Mesenchymal stem cell (in vitro differentiated cells and primary cell): ENCODE measurements around the gene FTCD.

Source experiments
- DNase-seq: peaks from one replicate; pipeline ENCODE4 v3.0.0-alpha.2; 2013
- H2AFZ ChIP-seq: one replicate; pipeline ENCODE4 v1.6.1; 2013; ENCODE audit warnings: low read depth, mild to moderate bottlenecking, control low read depth, inconsistent platforms, low read length, moderate library complexity
- H2AK5ac ChIP-seq: 2 replicates; pipeline ENCODE4 v1.6.1; 2013; ENCODE audit warnings: low read length, moderate library complexity, mild to moderate bottlenecking, inconsistent platforms; ENCODE audit not compliant: severe bottlenecking
- H2BK120ac ChIP-seq: one replicate; pipeline ENCODE4 v1.6.1; 2013; ENCODE audit warnings: low read depth, mild to moderate bottlenecking, inconsistent platforms, low read length, moderate library complexity
- H2BK12ac ChIP-seq, 2 experiments: one replicate each; pipeline ENCODE4 v1.6.1; 2013; ENCODE audit warnings: inconsistent platforms in 2 of 2, low read length in 2 of 2, mild to moderate bottlenecking in 2 of 2, moderate library complexity in 2 of 2, control low read depth in 1 of 2
- H2BK15ac ChIP-seq: one replicate; pipeline ENCODE4 v1.6.1; 2013; ENCODE audit warnings: mild to moderate bottlenecking, low read depth, inconsistent platforms; ENCODE audit not compliant: poor library complexity, severe bottlenecking
- H2BK5ac ChIP-seq: 2 replicates; pipeline ENCODE4 v1.6.1; 2013; ENCODE audit warnings: low read depth, mild to moderate bottlenecking, low read length, control low read depth, inconsistent platforms; ENCODE audit not compliant: poor library complexity, severe bottlenecking
- H3K14ac ChIP-seq, 2 experiments: one replicate each; pipeline ENCODE4 v1.6.1; 2013; ENCODE audit warnings: inconsistent platforms in 2 of 2, low read length in 2 of 2, control low read depth in 1 of 2, mild to moderate bottlenecking in 1 of 2, moderate library complexity in 1 of 2
- H3K18ac ChIP-seq, 2 experiments: one replicate each; pipeline ENCODE4 v1.6.1; 2013; ENCODE audit warnings: inconsistent platforms in 2 of 2, low read length in 2 of 2, control low read depth in 1 of 2, low read depth in 1 of 2, mild to moderate bottlenecking in 1 of 2
- H3K23ac ChIP-seq, 2 experiments: one replicate each; pipeline ENCODE4 v1.6.1; 2013; ENCODE audit warnings: inconsistent platforms in 2 of 2, low read length in 2 of 2, mild to moderate bottlenecking in 2 of 2, moderate library complexity in 2 of 2, control low read depth in 1 of 2
- H3K27ac ChIP-seq: 2 replicates; pipeline ENCODE4 v1.5.1; 2013; ENCODE audit warnings: mild to moderate bottlenecking, moderate library complexity, low read length, control low read depth, inconsistent platforms; ENCODE audit not compliant: poor library complexity, severe bottlenecking
- H3K27me3 ChIP-seq, 2 experiments: 2 replicates each; pipeline versions ENCODE4 v1.6.1 to v1.7.0; 2013; ENCODE audit warnings: low read length in 2 of 2, mild to moderate bottlenecking in 2 of 2, moderate library complexity in 2 of 2, control low read depth in 1 of 2, inconsistent platforms in 1 of 2; ENCODE audit not compliant: control insufficient read depth in 1 of 2, insufficient read depth in 1 of 2
- H3K36me3 ChIP-seq, 2 experiments: 2 replicates each; pipeline versions ENCODE4 v1.6.1 to v1.7.0; 2013; ENCODE audit warnings: low read length in 2 of 2, control low read depth in 1 of 2, inconsistent platforms in 1 of 2, low read depth in 1 of 2, mild to moderate bottlenecking in 1 of 2; ENCODE audit not compliant: insufficient read depth in 2 of 2, control insufficient read depth in 1 of 2
- H3K4ac ChIP-seq, 2 experiments: one replicate each; pipeline ENCODE4 v1.6.1; 2013; ENCODE audit warnings: inconsistent platforms in 2 of 2, low read length in 2 of 2, mild to moderate bottlenecking in 2 of 2, moderate library complexity in 2 of 2, control low read depth in 1 of 2, low read depth in 1 of 2
- H3K4me1 ChIP-seq: 2 replicates; pipeline ENCODE4 v1.6.1; 2013; ENCODE audit warnings: low read depth, low read length, control low read depth; ENCODE audit not compliant: control insufficient read depth, insufficient read depth
- H3K4me2 ChIP-seq: 2 replicates; pipeline ENCODE4 v1.6.1; 2013; ENCODE audit warnings: low read length, mild to moderate bottlenecking, inconsistent platforms; ENCODE audit not compliant: poor library complexity, severe bottlenecking
- H3K4me3 ChIP-seq, 2 experiments: 2 replicates each; pipeline versions ENCODE4 v1.5.1 to v1.7.0; 2013; ENCODE audit warnings: low read length in 2 of 2, mild to moderate bottlenecking in 2 of 2, control low read depth in 1 of 2, low read depth in 1 of 2; ENCODE audit not compliant: insufficient read depth in 1 of 2
- H3K79me1 ChIP-seq: replicated peaks from 2 replicates; pipeline ENCODE4 v1.6.1; 2013; ENCODE audit warnings: mild to moderate bottlenecking, control low read depth, low read length, inconsistent platforms; ENCODE audit not compliant: poor library complexity, severe bottlenecking
- H3K9ac ChIP-seq: 2 replicates; pipeline ENCODE4 v1.7.0; 2013; ENCODE audit warnings: mild to moderate bottlenecking, low read length, moderate library complexity
- H3K9me3 ChIP-seq: 2 replicates; pipeline ENCODE4 v1.7.0; 2013; ENCODE audit warnings: mild to moderate bottlenecking, low read length; ENCODE audit not compliant: control insufficient read depth
- H4K8ac ChIP-seq: one replicate; pipeline ENCODE4 v1.6.1; 2013; ENCODE audit warnings: inconsistent platforms, mild to moderate bottlenecking, low read length, moderate library complexity
- H4K91ac ChIP-seq: one replicate; pipeline ENCODE4 v1.6.1; 2013; ENCODE audit warnings: mild to moderate bottlenecking, low read length, inconsistent platforms
- WGBS: methylation state at CpG from one replicate; pipeline ENCODE4 v1.1.7; 2013; ENCODE audit warnings: mixed read lengths; 5-methylcytosine and 5-hydroxymethylcytosine counted together

FTCD gene

DNA sequence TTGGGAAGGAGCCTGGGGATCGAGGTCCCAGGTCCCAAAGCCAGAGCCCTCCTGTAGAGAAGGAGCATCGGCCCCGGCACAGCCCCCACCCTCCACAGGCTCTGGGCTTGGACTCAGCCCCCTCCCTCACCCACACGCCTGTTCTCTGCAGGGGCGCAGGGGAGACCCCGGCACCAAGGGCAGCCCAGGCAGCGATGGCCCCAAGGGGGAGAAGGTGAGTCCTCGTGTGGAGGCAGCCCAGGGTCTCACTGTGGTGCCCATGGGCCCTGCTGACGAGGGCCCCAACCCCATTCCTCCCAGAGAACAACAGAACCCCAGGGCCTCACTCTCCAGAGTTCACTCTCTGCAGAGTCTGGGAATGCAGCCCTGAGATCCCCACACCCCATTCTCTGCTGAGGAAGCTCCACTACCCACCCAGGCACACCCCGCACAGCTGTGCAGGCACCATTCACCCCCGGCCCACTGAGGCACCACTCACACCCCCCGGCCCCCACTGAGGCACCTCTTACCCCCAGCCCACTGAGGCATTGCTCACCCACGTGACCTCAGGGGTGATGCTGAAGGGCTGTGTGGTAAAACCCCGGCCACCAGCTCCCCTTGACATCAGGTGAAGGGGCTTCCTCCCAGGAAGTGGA lies 35.6 kb downstream of the FTCD start:
- H2BK5ac ChIP-seq = no peak overlapping the region
- no peak overlapping the region for H3K4me3 ChIP-seq
- no peak overlapping the region for H3K4ac ChIP-seq
- H3K23ac ChIP-seq = no peak overlapping the region
- H3K4me1 ChIP-seq = peaks cover 23% of the 10 kb centered on the region
- no peak overlapping the region for H4K91ac ChIP-seq
- WGBS = 90% methylated on average over 13 of the region's 14 CpGs
- no peak for DNase-seq
- H3K9ac ChIP-seq = peak overlapping the region; percentile 41
- H3K4me2 ChIP-seq = no peak overlapping the region
- H2BK120ac ChIP-seq = no peak overlapping the region
- peaks cover 4% of the 10 kb centered on the region for H3K9me3 ChIP-seq
- peak overlapping the region in 1 of 2 experiments; percentile 28 for H3K18ac ChIP-seq
- H2AK5ac ChIP-seq = no peak overlapping the region
- H3K36me3 ChIP-seq = peaks cover 98 to 99% of the 10 kb centered on the region in 2 experiments
- no peak overlapping the region for H3K14ac ChIP-seq
- H4K8ac ChIP-seq = no peak overlapping the region
- H3K27ac ChIP-seq = no peak overlapping the region
- no peak overlapping the region for H2AFZ ChIP-seq
- H3K27me3 ChIP-seq = no peaks in the 10 kb centered on the region
- no peak overlapping the region for H2BK15ac ChIP-seq
- no peak overlapping the region for H2BK12ac ChIP-seq
- peaks cover 64% of the 10 kb centered on the region for H3K79me1 ChIP-seq

DNA sequence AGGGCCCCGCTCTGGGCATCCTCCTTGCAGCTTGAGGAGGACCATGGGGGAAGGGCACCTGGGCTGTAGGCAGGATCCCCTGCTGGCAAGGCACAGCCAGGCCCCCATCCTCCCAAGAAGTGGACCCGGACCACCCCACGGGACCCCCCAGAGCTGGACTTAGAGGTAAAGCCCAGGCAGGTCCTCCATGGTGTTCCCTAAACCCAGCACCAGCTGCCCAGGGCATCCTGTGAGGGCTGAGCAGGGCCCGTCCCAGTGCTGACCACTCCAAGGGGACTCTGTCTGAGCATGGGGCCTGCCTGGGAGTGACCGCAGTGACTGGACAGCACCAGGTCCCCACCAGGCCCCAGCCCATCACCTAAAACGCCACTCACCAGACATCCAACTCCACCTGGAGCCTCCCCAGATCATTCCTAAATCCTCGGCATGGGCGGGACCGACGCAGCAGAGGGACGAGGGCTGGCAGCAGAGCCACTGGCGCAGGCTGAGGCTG lies 36.2 kb downstream of the FTCD start:
- Histone ChIP-seq H4K91ac (no peak overlapping the region), H2BK120ac (no peak overlapping the region), H3K4me3 (no peak overlapping the region), H2BK12ac (no peak overlapping the region), H3K4me1 (peaks cover 23% of the 10 kb centered on the region), H3K9ac (peak overlapping the region; percentile 41), H4K8ac (no peak overlapping the region), H3K27ac (no peak overlapping the region), H3K36me3 (peaks cover 94 to 98% of the 10 kb centered on the region in 2 experiments), H2AK5ac (no peak overlapping the region), H3K27me3 (no peaks in the 10 kb centered on the region), H3K4me2 (no peak overlapping the region), H3K79me1 (peaks cover 61% of the 10 kb centered on the region), H3K18ac (no peak overlapping the region), H2AFZ (no peak overlapping the region), H3K14ac (no peak overlapping the region), H3K23ac (no peak overlapping the region), H2BK15ac (no peak overlapping the region), H3K4ac (no peak overlapping the region), H2BK5ac (no peak overlapping the region), H3K9me3 (peaks cover 8% of the 10 kb centered on the region)
- DNase-seq = no peak
- 96% methylated on average over 12 of the region's 12 CpGs for WGBS

DNA sequence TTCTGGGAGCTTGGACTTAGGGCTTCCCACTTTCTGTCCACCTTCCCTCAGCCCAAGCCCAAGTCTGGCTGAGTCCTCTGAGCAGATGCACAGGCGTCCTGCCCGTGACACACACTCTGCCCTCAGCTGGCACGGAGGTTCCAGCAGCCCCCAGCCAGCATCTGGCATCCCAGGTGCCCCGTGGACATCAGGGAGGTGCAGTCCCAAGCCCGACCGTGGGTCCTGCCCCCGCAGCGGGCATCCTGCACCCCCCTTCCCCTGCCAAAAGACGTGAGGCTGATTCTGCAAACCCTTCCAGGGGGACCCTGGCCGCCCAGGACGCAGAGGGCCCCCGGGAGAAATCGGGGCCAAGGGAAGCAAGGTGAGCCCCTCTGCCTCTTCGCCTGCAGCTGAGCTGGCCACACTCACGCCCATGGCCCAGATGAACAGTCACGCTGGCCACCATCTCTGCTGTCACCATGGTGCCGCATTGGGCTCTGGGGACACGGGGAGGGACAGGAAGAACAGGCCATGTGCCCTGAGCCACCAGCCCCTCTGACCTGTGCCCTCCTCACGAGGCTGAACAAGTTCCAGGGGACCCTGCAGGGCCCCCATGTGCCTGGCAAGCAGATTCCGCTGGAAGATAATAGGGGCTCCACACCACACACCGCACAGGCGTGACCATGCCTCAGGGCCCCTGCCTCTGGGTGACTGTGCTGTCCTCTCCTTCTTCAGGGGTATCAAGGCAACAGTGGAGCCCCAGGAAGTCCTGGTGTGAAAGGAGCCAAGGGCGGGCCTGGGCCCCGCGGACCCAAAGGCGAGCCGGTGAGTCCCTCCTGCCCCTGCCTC lies 36.8 kb downstream of the FTCD start:
- Histone ChIP-seq H3K36me3 (peaks cover 94 to 97% of the 10 kb centered on the region in 2 experiments), H3K4ac (no peak overlapping the region), H3K27ac (no peak overlapping the region), H2BK12ac (no peak overlapping the region), H2AK5ac (no peak overlapping the region), H3K9me3 (peaks cover 8% of the 10 kb centered on the region), H3K4me3 (no peak overlapping the region), H3K9ac (peak overlapping the region; percentile 41), H4K91ac (peak overlapping the region; percentile 11), H3K4me2 (no peak overlapping the region), H2BK120ac (no peak overlapping the region), H4K8ac (no peak overlapping the region), H3K14ac (no peak overlapping the region), H3K27me3 (no peaks in the 10 kb centered on the region), H3K18ac (peak overlapping the region in 1 of 2 experiments; percentile 42), H3K79me1 (peaks cover 59% of the 10 kb centered on the region), H2AFZ (no peak overlapping the region), H3K4me1 (peaks cover 23% of the 10 kb centered on the region), H3K23ac (no peak overlapping the region), H2BK15ac (no peak overlapping the region), H2BK5ac (no peak overlapping the region)
- WGBS = 95% methylated on average over 27 of the region's 27 CpGs
- DNase-seq = no peak

DNA sequence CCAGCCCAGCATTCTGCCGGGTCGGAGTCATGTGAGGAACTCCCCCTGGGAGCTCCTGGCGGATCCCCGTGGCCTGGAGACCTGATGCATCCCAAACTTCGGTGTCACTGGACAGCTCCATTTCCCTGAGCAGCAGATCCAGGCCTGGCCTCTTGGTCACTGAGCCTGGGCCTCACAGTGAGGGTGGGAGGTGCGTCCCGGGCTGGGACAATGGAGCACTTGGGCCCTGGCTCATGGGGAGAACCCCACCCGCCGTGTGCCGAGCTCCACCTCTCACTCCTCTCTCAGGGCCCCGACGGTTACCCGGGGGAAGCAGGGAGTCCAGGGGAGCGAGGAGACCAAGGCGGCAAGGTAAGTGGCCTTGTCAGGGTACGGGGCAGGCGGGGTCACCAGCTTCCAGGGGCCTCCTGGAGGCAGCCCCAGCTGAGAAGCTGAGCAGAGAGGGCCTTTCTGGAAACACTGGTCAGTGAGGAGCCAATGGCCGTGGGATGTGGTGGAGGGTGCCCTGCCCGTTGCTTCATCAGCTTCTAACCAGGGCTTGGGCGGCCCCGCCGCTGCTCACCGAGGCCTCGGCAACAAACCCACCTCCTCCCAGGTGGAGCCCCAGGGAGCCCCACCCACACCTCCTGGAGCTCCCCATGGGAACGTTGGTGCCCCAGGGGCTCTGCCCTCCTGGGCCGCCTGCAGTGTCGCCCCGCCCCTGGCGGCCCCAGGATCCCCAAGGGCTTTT lies 37.6 kb downstream of the FTCD start:
- WGBS = 93% methylated on average over 27 of the region's 29 CpGs

More for the DNA sequence above, 37.6 kb downstream of the FTCD start:
- Histone ChIP-seq H4K8ac (peak overlapping the region; percentile 31), H3K79me1 (peaks cover 57% of the 10 kb centered on the region), H4K91ac (no peak overlapping the region), H3K4me3 (no peak overlapping the region), H3K4ac (no peak overlapping the region), H3K23ac (no peak overlapping the region), H2AFZ (no peak overlapping the region), H3K9me3 (peaks cover 8% of the 10 kb centered on the region), H3K27me3 (no peaks in the 10 kb centered on the region), H2BK15ac (no peak overlapping the region), H2AK5ac (no peak overlapping the region), H2BK120ac (no peak overlapping the region), H3K27ac (no peak overlapping the region), H3K14ac (no peak overlapping the region), H3K36me3 (peaks cover 94 to 98% of the 10 kb centered on the region in 2 experiments), H3K4me1 (peaks cover 22% of the 10 kb centered on the region), H2BK5ac (no peak overlapping the region), H3K4me2 (no peak overlapping the region), H3K18ac (no peak overlapping the region), H2BK12ac (no peak overlapping the region), H3K9ac (peak overlapping the region; percentile 54)
- no peak for DNase-seq
